ENCODE data around the gene FARS2.

DNA sequence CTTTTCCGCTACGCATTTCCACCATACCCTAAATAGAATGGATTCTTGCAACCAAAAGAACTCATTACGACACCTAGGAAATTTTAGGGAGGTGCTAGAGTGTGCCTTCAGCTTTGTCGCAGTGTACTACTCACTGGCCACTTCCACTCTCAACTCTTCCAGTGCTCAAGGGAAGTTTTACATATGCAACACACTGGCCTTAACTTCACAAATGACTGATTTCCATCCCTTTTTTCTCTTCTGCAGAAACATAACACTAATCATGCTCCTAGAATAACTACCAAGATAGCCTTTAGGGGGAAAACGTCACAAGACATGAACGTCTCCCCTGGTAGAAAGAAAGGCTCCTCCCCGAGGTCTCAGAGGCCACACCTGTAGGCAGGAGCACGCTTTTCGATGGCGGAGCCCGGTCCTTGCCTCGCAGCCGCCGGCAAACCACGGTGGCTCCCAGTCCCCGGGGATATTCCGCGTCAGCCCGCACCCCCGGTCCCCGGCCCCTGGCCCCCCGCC is 1.1 kb upstream of the FARS2 start:
- no peak for TF ChIP-seq EZH2 (IDR thresholded peaks at IDR 0.05; ENCODE audit: low read length, missing control alignments)
- TF ChIP-seq, protein P1, sequence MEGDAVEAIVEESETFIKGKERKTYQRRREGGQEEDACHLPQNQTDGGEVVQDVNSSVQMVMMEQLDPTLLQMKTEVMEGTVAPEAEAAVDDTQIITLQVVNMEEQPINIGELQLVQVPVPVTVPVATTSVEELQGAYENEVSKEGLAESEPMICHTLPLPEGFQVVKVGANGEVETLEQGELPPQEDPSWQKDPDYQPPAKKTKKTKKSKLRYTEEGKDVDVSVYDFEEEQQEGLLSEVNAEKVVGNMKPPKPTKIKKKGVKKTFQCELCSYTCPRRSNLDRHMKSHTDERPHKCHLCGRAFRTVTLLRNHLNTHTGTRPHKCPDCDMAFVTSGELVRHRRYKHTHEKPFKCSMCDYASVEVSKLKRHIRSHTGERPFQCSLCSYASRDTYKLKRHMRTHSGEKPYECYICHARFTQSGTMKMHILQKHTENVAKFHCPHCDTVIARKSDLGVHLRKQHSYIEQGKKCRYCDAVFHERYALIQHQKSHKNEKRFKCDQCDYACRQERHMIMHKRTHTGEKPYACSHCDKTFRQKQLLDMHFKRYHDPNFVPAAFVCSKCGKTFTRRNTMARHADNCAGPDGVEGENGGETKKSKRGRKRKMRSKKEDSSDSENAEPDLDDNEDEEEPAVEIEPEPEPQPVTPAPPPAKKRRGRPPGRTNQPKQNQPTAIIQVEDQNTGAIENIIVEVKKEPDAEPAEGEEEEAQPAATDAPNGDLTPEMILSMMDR (conservative IDR thresholded peaks at IDR 0.05 in 1 of 2, IDR thresholded peaks at IDR 0.05 in 1 of 2; ENCODE audit: low read depth in 1 of 2, low read length in 2 of 2) = no peak

Data from fibroblast of lung (primary cell).